Transverse colon (tissue), 4 donors: Measurements from ENCODE around the gene RSU1.

ENCODE experiments used
- EP300 ChIP-seq: sonication (generic); formaldehyde crosslinking; IDR thresholded peaks from one replicate; pipeline ENCODE4 v1.6.1; 2017; ENCODE audit warnings: antibody characterized with exemption, low read depth
- POLR2A ChIP-seq: fragments of 450-650 bp; IDR thresholded peaks from one replicate; pipeline ENCODE4 v1.6.1; 2016; ENCODE audit warnings: antibody characterized with exemption, mild to moderate bottlenecking, moderate library complexity
- POLR2AphosphoS5 ChIP-seq, 3 donors: sonication (generic); formaldehyde crosslinking; IDR thresholded peaks; one replicate each; pipeline ENCODE4 v1.6.1; 2016; ENCODE audit warnings: antibody characterized with exemption in 3 of 3
- TF ChIP-seq, protein P1 (sequence below), 5 experiments: fragments of 200-600 bp in 3 of 5; fragments of 450-650 bp in 2 of 5; sonication (generic) in 3 of 5; IDR thresholded peaks; 1 replicate in 2 of 5; 2 replicates in 3 of 5; pipeline ENCODE4 v1.5.1; 2016 to 2017; ENCODE audit warnings: antibody characterized with exemption in 5 of 5, inconsistent platforms in 3 of 5, mild to moderate bottlenecking in 2 of 5, moderate library complexity in 1 of 5

DNA sequence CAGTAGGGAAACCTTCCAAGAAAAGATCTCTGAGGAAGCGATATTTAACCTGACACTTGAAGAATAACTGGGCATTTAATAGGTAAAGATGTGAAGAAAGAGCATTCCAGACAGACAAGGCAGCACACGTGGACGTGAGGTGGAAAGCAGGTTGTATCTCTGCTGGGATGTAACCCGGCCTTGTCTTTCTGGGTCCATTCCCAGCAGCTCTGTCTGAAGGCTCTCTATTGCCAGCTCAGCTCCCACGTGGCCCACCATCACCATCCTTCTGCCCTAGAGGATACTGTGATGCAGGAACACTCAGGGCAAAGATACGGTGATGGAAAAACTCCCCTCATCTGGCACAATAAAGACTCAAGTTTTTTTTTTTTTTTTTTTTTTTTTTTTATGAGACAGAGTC, 137.7 kb downstream of the RSU1 start:
- no peak for TF ChIP-seq EP300
- TF ChIP-seq POLR2A = no peak
- TF ChIP-seq, protein P1, sequence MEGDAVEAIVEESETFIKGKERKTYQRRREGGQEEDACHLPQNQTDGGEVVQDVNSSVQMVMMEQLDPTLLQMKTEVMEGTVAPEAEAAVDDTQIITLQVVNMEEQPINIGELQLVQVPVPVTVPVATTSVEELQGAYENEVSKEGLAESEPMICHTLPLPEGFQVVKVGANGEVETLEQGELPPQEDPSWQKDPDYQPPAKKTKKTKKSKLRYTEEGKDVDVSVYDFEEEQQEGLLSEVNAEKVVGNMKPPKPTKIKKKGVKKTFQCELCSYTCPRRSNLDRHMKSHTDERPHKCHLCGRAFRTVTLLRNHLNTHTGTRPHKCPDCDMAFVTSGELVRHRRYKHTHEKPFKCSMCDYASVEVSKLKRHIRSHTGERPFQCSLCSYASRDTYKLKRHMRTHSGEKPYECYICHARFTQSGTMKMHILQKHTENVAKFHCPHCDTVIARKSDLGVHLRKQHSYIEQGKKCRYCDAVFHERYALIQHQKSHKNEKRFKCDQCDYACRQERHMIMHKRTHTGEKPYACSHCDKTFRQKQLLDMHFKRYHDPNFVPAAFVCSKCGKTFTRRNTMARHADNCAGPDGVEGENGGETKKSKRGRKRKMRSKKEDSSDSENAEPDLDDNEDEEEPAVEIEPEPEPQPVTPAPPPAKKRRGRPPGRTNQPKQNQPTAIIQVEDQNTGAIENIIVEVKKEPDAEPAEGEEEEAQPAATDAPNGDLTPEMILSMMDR (IDR thresholded peaks at IDR 0.05) = no peak
- TF ChIP-seq POLR2AphosphoS5 (IDR thresholded peaks at IDR 0.05) = no peak
